Inflammatory macrophage (primary cell): ENCODE measurements around the gene SEZ6L.
"Not testable (repeated sequence)": the region's sequence is repeated elsewhere in the genome, so short reads cannot be mapped to it uniquely, and the experiment has no call there.

ENCODE experiments used
- DNase-seq, 2 donors: peaks; one replicate each; pipeline ENCODE4 v3.0.0-alpha.2; 2020 to 2022

SEZ6L gene

DNA sequence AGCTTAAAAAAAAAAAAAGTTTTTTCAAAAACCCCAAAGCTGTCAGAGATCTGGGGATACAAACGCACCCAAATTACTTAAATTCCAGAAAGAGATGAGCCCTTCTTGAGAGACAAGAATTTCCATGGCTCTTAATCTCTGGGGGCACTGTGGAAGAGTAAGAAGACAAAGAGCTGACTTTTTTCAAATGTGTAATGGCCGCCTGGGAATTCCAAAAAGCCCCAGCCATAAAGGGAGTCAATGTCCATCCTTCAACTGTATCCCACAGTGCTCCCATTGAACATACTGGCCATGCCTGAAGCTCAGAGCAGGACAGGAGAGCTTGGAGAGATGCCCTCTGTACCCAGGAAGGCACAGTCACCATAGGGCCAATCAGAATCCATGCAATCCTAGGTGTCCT lies 222.4 kb downstream of the SEZ6L start:
- no peak for DNase-seq

DNA sequence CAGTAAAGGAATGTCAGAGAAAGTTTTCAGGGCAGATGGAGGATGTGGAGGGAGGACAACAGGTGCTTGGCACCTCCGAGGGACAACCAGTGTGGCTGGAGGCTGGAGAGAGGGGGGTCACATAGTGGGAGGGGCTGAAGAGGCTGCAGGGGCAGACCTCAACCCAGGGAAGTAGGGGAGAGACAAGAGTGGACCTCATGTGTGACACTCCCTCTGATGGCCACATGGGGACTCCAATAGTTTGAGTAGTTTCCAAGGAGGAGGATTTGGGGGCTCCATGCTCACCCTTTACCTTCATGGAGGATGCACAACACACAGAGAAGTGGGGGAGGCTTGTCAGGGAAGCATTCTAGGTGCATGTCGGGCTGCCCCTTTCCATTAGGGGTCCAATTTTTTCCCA lies 224.7 kb downstream of the SEZ6L start:
- DNase-seq = no peak

DNA sequence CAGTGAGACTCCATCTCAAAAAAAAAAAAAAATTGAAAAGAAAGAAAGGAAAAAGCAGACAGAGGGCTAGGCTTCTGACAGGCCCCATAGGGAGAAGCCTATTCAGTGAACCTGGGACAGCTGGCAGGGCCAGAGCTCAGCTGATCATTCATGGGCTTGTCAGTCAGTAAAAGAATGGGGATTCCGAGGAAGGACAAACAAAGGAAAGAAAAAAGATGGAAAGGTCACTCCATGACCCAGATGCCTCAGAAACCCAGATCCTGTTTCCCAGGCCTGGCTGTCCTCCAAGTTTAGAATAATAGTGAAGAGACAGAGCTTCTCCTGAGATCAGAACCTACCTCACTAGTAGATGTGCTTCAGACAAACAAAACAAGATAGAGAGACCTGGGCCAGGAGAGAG lies 225.5 kb downstream of the SEZ6L start:
- DNase-seq = no peak

DNA sequence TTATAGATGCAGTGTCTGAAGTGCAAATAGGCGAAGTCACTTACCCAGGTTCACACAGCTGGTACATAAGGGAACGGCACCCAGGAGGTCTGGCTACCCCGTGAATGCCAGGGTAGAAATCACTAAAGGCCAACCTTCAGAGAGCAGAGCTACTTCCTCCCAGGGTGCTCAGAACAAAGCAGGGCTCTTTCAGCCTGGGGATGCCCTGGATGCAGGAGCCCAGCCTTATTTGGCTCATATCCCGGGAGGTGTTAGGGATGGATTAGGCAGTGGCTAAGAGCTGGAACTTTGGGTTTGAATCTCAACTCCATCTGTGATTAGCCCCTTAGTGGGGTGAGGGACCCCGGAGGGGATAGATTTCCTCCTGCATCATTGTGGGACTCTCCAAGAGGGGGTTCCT lies 226.7 kb downstream of the SEZ6L start:
- no peak for DNase-seq

DNA sequence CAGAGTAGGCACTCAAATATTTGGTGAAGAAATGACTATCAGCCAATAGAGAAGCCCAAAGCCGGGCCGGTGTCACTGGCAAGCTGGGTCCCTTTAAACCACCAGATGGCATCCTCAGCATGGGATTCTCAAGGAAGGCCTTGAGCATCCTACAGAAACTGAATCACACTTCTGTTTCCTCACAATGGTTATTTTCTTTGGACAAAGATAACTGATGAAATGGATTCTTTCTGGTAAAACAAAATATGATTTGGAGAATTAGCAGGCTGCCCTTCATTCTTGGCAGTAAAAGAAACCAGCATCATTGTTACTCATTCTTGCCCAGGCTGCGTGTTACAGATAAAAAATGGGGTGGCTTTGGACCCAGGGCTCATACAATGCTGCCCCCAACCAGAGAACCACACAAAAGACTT lies 229.5 kb downstream of the SEZ6L start:
- peak; percentile 77 to 84 for DNase-seq

DNA sequence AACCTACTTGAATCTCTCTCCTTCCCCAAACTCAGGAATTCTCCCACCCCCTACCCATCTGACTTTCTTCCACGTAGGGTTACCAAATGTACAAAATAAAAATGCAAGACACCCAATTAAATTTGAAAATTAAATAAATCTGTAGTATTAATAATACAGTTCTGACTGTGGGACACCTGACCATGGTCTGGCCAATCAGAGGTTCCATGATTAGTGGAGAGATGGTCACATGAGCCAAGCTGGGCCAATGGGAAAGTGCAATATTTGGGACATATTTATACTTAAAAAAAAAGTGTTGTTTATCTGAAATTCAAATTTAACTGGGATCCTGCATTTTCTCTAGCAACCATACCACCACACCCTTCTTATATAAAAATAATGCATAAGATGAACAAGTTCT lies 230.0 kb downstream of the SEZ6L start:
- DNase-seq = no peak

DNA sequence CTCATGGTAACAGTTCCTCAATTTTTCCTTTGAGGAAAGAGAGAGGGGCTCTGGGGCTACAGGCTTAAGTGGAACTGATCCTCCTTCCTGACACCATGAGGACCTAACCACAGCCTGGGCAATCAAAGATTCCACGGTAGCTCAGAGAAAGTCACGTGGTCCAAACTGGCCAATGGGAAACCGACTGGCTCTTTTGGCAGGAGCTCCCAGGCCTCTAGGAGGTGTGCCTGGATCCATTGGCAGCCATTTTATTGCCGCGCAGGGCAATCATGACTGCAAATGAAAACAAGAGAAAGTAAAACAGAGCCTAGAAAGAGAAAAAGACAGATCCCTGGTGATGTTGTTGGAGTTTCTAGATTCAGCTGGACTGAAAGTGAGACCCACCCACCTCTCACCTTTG lies 232.5 kb downstream of the SEZ6L start:
- no peak for DNase-seq

DNA sequence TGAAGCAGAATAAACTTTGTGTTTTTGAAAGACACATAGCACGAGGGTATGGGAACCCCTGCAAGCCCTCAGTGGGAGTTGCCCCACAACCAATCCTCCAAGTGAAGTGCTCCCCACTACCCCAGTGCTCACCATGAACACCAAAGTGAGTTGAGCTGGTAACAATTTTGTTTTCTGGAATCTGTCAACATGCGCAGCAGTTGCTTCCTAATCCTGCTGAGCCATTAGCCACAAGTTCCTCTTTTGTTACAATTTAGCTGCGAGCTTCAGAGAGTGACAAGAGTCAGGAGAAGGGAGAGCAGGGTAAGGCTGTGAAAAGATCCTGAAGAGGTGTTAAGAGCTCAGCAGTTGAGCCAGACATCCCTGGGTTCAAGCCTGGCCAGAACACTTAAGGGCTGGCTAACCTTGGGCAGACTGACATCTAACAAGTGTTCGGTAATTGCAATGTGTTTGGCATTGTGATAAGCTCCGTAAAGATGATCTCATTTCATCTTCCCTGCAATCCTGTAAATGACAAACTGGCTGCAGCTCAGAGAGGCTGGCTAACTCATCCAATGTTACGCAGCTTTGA lies 235.7 kb downstream of the SEZ6L start:
- DNase-seq = peak; percentile 71 to 74

DNA sequence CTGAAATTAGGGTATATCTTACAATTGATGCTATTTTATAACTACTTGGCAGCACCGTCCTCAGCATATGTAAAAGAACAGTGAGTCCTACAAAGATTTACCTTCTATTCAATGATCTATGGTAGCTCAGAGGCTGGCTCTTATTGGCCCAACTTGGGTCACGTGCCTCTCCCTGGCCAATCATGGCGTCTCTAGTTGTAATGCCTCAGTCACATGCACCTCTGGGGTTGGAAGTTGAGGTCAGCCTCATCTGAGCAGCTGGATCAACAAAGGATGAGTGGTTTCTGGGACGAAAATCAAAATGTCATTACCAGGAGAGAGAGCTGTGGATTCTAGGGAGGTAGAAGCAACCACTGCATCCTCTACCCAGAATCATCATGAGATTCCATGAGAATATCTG lies 236.9 kb downstream of the SEZ6L start:
- DNase-seq = no peak

DNA sequence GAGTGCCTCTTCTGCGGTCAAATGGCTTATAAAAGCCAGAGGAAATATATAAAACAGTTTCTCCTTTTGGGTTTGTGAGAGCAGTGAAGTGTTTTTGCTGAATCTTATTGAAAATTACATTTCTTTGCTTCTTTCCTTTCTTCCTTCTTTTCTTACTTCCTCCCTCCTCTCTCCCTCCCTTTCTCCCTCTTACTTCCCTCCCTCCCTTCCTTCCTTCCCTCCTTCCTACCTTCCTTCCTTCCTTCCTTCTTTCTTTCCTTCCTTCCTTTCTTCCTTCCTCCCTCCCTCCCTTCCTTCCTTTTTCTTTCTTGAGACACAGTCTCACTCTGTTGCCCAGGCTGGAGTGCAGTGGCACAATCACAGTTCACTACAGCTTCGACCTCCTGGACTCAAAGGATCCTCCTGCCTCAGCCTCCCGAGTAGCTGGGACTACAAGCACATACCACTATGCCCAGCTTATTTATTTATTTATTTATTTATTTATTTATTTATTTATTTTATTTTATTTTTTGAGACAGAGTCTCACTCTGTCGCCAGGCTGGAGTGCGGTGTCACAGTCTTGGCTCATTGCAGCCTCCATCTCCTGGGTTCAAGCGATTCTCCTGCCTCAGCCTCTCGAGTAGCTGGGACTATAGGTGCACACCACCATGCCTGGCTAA lies 239.4 kb downstream of the SEZ6L start:
- not testable (repeated sequence) for DNase-seq

DNA sequence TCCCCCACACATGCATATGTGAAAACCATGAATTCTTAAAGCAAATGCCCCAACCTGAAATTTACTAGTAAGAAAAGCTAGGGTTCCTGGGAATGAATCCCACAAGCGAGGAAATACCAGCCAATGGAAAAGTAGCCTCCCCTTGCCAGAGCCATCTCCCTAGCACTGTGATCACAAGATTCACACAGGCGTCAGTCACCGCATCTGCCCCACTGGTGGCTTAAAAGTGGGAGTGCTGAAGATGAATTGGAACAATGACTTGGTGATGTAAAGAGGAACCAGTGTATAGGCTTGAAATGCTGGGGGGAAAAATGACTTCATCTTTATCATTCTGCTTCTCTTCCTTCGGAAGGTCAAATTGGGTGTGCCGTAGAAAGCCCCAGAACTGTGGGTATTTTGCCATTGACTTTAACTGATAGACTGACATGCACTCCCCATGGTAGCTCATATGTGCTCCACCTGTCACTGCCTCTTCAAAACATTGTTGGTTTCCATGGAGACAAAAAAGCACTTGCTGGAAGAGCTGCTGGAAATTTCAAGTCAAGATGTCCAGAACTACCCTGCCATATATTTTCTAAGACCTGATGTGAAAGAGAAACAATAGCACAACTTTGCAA lies 240.6 kb downstream of the SEZ6L start:
- peak; percentile 9 to 21 for DNase-seq

DNA sequence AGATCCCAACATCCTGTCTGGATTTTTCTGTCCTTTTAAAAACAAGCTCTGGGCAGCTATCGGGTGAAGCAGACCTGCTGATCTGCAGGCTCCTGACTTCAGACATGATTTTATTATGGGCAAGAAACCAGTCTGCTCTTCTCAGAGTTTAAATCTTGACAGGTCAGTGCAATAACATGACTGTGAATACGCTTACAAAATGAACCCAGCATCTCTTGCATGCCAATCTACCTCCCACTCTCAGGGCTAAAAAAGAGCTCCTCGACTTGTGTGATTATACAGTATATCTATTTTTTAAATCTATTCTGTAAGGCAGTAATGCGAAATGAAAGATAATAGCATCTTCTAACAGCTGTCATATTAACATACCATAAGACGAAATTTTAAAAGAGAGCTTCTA lies 241.1 kb downstream of the SEZ6L start:
- DNase-seq = no peak

DNA sequence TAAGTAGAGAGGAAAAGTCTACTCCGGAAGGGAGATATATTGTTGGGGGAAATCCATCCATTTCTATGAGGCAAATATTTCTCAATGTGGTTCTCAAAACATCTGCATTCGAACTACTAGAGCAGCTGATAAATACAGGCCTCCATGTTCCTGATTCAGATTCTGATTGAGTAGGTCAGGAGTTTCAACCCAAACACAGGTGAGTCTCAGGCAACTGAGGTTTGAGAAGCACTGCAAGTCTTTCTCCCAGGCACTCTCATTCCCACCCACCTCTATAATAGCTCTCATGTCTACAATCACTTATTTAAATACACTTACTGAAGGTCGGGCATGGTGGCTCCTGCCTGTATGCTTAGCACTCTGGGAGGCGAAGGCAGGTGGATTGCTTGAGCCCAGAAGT lies 245.1 kb downstream of the SEZ6L start:
- no peak for DNase-seq

DNA sequence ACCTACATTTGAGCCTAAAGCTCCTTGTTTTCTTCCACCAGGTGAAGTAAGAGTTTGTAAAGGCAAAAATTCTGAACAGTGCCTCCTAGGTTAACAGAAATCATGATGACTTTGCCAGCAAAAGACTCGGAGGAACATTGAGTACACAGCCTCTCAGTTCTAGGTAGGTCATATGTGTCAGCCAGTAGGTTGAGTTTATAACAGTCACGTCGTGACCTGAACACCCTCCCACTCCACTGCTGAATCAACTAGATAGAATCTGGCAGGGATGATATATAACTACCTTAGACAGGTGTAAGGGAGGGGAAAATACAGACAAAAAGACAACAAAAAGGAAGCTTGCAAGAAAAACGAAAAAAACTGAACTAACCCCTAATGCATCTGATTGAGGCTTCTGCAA lies 247.0 kb downstream of the SEZ6L start:
- DNase-seq = no peak

DNA sequence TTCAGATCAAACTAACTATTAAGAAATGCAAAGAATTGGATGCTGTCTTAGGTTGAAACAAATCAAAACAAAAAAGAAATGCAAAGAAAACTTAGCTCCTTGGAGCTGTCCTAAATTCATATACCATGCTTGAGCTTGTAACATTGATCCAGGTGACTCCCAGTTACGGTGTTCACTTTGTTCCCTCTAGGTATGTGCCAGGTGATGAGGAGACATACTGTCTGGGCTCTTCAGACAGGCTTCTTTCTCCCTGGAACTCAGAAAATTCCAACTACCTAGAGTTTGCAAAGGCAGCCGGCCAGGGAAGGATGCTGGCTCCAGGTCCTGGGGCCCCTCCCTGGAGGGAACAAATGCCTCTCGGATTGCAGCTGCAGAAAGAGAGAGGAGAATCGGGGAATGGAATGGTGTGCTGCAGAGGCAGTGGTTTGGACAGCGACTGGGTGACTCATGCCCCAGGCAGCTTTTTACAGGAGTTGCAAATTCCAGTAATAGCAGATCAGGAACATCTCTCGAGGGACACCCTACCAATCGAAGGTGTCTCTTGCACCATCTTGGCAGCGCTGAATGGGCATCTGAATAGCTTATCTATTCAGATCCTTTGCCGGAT lies 247.5 kb downstream of the SEZ6L start:
- no peak for DNase-seq

DNA sequence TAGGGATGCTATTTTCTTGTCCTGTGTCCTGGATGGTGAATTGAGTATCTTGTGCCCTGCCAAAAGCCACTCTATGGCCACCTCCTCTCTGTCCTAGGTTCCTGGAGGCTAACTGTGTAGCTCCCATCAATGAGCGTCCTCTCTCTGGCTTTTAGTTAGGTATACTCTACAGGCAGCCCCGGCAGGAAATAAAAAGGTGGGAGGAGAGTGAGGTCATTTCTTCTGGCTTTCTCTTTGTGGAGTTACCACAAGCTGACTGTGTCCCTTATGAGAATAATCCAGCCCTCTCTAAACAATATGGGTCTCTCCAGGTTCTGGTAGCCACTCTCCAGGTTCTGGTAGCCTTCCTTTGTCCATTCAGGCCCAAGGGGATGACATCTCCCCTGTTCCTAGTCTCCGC lies 248.1 kb downstream of the SEZ6L start:
- DNase-seq = no peak

DNA sequence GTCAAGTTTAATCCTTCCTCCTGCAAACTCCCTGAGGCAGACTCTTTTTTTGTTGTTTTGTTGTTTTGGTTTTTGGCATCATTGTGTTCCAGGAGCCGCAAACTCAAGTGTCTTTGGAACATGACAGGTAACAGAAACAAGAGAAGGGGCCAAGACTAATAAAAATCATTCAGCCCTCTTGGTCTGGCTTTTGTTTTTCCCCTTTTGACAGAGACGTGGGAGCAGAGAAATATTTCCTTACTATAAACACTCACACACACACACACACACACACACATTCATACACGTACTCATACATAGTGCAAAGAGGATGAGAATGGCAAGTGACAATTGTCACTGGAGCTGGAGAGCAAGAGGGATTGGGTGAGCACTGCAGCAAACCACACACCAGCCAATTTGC lies 249.4 kb downstream of the SEZ6L start:
- no peak for DNase-seq

DNA sequence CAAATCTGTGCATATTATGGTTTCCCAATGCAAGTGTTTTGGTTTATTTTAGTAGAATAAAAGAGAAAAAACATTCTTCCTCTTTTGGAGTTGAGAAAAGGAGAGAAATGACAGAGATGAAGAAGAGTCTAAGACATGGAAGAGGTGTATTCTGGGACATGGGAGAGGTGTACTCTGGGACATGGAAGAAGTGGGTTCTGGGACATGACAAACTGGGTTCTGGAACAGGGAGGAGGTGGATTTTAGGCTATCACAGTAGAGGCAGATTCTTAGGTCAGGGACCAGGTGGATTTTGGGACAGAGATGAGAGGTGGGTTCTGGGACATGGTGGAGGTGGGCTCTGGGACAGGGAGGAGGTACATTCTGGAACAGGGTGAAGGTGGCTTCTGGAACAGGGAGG lies 257.7 kb downstream of the SEZ6L start:
- DNase-seq = no peak

DNA sequence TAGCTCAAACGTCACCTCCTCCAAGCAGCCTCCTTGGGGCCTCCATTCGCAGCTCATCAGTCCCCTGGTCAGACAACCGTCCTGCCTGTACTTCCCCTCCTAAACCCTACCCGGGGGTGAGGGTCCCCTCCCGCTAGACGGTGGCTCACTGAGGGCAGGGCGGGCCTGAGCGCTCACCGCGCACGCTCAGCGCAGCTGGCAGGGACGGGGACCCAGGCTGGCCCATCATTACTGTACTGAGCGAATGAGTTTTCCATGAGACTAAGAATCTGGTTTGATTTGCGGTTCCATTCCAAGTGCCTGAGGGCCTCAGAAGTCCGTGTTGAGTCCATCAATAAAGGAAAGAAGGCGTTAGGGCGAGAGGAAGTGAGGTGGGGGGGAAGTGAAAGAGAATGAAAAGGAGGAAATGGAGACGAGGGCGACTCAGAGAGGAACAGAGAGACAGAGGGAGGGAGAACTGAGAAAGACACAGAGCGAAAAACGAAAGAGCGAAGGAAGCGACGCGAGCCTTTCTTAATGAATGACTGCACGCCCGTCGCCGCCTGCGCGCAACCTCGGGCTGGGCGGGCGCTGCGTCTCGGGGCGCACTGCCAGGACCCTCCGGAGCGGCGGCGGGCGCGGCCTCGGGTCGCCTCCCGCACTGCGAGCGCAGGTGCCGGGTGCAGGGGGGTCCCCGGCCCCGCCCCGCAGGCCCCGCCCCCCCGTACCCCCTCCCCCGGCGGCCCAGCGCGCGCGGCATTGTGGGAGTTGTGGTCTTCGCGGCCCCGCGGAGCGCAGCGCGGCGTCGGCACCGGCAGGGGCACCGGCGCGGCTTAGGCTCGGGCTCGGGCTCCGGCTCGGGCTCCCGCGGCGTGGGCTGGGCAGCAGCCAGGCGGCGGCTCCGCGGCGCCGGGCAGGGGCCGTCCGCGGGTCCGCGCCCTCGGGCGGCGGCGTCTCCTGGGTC lies 259.5 kb downstream of the SEZ6L start, which contains the start of gene ASPHD2:
Gene ASPHD2, plus strand, starts transcription at position 746 of the 943 bp plus-strand sequence. CDS start 4,356 bp downstream, outside the sequence.
- peak; percentile 65 to 77 for DNase-seq

DNA sequence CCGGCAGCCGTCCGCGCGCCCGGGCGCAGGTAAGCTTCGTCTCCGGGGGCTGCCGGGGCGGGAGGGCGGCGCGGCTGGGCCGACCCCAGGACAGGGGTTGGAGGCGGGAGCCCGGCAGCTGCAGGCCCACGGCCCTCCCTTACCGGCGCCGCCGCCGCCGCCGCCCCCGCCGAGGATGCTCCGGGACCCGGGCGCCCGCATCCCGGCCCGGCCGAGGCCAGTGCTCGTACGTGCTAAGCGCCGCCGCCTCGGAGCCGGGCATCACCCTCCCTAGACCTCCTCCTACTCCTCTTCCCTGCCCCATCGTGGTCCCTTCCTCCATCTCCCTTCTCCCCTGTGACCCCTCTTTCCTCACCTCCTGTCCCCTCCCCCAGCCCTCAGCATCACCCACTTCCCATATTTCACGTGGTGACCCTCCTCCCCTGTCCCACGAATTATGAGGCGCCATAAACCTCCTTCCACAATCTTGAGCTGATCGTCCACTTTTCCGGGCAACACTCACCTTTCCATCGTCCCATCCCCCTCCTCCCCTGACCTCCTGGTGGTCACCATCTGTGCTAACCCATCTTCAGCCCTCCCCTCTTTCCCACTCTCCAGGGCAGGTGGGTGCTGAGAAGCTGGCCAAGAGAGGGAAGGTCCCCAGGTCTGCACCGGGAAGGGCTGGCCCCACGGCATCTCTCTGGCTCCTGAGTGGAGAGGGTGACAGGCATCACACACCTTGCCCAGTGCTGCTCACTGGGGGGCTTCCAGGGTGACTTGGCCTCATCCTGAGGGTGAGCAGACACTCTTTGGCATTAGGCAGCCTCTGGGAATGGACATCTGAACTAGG lies 260.4 kb downstream of the SEZ6L start:
- DNase-seq = no peak

DNA sequence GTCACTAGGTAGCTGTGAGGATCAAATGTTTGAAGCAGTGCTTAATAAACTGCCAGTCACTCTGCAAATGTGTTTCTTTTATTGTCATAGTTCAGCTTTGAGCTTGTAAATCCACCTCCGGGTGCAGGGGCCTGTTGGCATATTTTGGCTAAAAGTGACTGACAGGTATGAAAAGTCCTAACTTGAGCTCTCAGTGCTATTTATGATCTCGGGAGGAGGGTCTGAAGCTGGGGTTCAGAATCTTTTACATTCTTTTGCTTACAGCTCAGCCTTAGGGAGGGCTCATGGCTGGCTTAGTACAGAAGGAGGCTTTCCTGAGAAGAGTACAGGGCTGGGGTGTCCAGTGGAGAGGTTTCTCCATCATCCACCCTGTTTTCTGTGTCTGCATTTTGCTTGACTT lies 261.3 kb downstream of the SEZ6L start:
- no peak for DNase-seq
